Suprapubic skin (tissue), 4 donors: Measurements from ENCODE around the gene DPYSL3.

Source experiments
- CTCF ChIP-seq, 2 donors: fragments of 200-600 bp in 1 of 2; fragments of 450-650 bp in 1 of 2; sonication (generic) in 1 of 2; IDR thresholded peaks; one replicate each; pipeline ENCODE4 v1.5.1; 2016 to 2019; ENCODE audit warnings: antibody characterized with exemption in 2 of 2, mild to moderate bottlenecking in 1 of 2, moderate library complexity in 1 of 2
- POLR2A ChIP-seq, 2 donors: fragments of 450-650 bp; IDR thresholded peaks; one replicate each; pipeline ENCODE4 v1.6.1; 2017; ENCODE audit warnings: antibody characterized with exemption in 2 of 2, mild to moderate bottlenecking in 2 of 2, moderate library complexity in 2 of 2
- POLR2AphosphoS5 ChIP-seq, 3 donors: sonication (generic); formaldehyde crosslinking; IDR thresholded peaks; one replicate each; pipeline ENCODE4 v1.6.1; 2017; ENCODE audit warnings: antibody characterized with exemption in 3 of 3

- TF ChIP-seq POLR2AphosphoS5 (IDR thresholded peaks at IDR 0.05) = no peak
- no peak for TF ChIP-seq CTCF (IDR thresholded peaks at IDR 0.05)
- TF ChIP-seq POLR2A (IDR thresholded peaks at IDR 0.05) = no peak
Measured at GRCh38 chr5:147384346-147385193, 125.3 kb downstream of the DPYSL3 start.
